NCI-H1105 treated with DMSO at 0.1 percent for 48 hours (cell line): ENCODE data around the gene NTN1.

ENCODE experiments used
- DNase-seq: peaks from one replicate; lab custom pipeline; 2025; lab: John Stamatoyannopoulos, UW

NTN1 gene

DNA sequence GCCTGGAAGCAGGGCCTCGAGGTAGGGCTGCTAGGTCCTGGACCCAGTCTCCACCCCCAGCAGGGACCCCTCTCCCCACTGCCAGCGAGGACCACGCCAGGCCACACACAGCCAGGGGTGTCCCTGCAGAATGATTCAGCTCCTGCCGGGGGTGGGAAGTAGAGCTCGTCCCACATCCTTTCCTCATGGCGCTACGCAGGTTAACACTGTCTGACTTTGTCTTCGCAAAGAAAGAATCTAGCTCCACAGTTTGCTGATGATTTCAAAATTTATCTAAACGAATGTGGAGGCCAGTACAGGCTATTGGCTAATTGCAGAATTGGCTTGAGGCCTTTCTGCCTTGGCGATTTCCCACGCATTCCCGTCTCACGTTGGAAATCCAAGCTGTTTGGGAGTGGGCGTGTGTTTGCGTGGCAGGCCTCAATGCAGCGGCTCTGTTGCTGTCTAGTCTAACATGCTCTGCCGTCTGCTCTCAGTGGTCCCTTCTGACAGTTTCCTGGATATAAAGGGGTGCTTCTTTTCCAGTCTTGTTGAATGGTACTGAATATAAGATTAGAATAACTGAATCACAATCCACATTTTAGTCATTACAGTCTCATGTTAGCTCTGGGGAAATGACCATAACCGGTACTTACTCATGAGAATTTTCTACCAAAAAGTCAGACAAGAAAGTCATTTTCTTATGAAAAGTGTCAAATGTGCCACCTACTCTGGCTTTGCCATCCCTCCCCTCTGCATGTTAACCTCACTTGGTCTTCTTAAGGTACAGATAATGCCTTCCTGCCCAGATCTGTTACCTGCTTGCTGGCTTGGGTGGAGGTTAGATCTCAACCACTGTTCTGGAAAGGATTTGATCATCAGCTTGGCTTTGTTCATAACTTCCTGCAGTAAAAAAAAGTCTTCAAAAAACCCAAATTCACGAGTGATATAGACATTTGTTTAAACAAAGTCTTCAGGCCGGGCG lies 252.4 kb downstream of the NTN1 start:
- no peak for DNase-seq

DNA sequence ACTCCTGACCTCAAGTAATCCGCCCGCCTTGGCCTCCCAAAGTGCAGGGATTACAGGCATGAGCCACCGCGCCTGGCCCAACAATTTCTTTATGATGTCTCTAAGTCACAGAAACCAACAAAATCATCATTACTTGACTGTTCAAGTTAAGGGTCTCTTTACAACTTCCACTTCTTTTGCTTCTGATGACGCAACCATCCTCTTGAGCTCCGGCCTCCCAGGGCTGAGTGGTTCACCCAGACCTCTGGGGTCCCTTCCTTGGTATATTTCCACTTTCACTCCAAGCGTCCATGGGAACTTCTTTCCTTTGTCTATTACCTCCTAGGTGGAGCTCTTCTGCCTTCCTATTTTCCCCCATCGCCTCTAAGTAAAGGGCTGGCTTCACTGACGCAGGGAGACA lies 253.7 kb downstream of the NTN1 start:
- DNase-seq: no peak

DNA sequence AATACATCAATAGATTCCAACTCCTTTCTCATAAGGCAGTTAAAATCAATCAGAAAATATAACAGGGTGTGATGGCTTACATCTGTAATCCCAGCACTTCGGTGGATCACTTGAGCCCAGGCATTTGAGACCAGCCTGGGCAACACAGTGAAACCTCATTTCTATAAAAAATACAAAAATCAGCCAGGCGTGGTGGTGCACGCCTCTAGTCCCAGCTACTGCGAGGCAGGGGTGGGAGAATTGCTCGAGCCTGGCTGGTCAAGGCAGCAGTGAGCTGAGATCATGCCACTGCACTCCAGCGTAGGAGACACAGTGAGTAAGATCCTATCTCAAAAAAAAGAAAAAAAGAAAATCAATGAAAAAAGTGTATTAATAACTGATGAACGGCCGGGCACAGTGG lies 258.6 kb downstream of the NTN1 start:
- DNase-seq: no peak

DNA sequence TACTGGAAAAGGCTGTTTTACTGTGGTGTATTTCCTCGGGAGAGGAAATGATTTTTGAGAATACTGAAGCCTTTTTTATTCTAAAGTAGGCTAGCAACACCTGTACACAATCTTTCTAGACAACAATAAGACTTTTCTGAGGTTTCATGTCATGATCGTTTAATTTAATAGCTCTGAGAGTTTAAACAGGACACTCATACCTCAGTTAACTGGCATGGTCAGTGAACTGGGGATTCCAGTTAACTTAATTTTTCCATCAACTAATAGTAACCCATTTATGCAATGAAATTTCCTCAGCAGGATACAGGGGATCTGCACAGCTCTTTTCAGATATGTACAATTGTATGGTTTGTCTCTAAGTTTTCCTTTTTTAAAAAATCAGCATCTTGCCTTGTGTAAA lies 262.6 kb downstream of the NTN1 start:
- no peak for DNase-seq

DNA sequence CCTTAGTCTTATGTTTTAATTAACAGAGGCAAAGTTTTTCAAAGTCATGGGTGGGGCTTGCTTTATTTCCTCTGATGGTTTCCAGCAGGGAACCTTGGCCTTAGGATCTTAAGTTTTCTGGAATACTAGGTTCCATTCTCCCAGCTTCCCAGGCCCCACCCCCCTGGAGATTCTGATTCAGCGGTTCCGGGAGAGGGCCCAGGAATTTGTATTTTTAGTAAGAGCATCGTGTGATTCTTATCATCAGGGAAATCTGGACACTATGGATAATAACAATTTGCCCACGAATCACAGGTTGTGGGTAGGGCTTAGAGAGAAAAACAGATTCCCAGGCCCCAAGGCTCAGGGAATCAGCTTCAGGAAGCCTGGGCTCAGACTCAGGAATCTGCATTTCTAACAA lies 263.6 kb downstream of the NTN1 start:
- DNase-seq: no peak

DNA sequence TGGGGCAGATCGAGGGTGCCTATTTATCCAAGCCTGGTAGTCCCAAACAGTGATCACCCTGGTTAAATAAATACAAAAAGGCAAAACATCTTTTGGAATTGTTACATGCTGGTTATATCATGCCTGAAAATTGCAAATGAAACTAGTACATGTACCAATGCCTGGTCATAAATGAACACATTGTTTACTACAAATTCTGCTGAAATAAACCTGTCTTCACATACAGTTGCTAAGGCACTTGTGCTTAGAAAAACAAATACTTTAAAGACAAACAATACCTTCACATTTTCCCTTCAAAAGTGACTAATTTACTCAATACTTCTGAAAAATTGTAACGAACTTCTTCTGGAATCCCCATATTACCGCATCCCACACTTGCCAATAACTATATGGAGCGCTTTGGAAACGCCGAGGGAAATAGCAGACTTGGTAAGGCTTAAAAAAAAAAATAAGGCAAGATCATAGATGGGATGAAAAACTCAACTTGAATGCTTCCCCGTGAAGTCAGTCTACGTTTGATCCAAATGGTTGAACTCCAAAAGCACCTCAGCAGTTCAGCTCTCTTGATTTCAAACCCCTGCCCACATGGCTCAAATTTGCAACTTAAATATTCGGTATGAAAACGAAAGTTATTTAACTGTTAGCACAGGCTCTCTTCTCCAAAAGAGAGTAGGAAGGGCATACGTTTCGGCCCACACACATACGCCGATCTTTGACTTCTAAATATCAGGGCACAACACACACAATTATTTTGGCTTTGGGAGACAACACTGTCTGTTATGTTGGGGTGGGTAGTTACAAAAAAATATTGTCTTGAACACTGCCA lies 264.5 kb downstream of the NTN1 start:
- no peak for DNase-seq

DNA sequence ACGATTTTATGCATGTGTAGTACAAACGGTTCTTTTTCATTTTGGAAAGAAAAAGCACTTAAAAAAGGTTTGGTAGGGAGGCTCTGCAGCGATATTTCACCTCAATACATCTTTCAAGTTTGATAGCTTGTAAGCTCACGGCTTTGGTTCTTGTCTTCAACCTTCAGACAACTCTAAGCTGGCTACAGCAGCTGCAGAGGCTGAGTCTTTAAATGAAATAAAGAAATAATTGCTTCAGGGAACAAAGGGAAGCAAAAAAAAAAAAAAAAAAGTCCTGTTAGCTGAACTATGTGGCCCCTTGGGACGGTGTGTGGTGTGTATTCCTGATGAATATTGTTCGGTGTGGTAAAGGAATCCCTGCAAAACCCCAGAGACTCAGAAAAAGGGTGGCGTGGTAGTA lies 265.1 kb downstream of the NTN1 start:
- no peak for DNase-seq

DNA sequence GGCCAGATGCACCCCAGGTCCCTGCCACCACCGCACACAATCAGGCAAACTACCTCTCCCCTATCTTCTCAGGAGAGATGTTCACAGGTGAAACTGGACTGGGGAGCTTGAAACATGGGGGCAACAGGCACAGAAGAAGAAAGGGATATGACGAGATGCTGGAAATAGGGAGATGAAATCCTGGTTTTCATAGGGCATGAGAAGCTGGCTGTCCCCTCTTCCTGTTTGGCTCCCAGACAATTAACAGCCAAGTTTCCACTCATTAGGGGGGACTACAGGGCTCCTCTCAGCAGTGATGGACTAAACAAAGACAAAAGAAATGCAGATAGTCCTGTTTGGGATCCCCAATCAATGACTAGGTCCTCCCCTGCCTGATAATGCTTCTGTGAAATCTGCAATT lies 266.0 kb downstream of the NTN1 start:
- no peak for DNase-seq

DNA sequence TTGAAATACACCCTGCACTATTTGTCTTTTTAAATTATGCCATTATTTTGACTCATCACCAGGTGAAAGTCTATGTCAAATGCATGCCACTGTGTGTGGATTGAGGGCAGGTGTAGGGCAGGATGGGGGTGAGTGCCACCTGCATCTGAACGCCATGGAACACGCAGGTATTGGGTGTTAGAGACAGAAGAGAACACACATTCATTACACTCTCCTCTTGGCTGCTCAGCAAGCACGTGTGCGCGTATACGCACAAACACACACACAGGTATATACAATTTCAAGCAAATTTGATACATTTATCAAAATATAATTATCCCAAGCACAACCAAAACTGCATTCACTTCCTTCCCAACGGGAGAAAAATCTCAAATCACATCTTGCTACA lies 268.9 kb downstream of the NTN1 start:
- no peak for DNase-seq

DNA sequence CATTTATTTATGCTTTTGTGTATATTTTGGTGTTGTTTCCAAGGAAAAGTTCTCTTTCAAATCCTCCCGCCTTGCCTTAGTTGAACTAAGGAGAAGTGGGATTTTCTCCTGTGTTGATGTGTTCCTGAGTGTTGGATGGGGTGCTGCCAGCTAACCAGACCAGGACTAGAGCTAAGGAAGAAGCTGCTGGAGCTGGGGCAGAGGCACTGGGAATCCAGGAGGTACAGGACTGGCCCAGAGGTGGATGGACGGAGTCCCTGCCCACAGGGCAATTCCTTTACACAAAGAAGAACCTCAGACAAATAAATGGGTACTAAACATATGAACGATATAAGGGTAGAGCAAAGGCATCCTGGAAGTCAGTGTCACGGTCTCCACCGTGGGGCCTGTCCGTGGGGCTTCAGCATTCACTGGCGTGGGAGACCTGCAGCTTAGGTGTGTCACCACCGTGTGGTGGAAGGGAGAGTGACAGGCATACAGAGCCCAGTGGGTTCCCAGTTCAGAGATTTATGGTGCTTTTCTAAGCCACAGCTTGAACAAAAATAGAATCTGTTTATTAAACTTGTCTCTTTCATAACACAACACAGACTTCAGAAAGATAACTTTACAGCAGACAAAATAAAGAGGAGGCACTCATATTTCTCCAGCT lies 270.7 kb downstream of the NTN1 start:
- no peak for DNase-seq

DNA sequence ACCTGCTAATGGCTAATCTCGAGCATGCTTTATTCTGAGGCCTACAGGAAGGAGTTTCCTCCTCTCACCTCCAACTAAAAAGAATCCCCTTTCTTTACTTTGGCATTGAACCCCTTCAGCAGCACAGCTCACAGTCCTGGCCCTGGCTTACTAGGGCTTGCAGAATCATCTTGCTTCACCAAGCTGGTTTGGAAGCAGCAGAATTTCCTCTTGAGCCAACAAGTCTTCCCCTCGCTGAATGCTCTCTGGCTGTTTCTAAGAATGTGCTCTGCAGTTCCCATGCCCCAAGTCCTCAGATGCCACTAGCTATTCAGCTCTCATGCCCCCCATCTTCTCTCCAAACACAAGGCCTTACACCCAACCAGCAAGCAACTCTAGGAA lies 271.2 kb downstream of the NTN1 start:
- no peak for DNase-seq
